NCI-H2196 (cell line): ENCODE results near the gene PINK1.
"Not testable (repeated sequence)": the region's sequence is repeated elsewhere in the genome, so short reads cannot be mapped to it uniquely, and the experiment has no call there.

ENCODE experiments used
- DNase-seq: peaks from one replicate; lab custom pipeline; 2025; ENCODE audit not compliant: unreplicated experiment; lab: John Stamatoyannopoulos, UW

The PINK1 gene

DNA sequence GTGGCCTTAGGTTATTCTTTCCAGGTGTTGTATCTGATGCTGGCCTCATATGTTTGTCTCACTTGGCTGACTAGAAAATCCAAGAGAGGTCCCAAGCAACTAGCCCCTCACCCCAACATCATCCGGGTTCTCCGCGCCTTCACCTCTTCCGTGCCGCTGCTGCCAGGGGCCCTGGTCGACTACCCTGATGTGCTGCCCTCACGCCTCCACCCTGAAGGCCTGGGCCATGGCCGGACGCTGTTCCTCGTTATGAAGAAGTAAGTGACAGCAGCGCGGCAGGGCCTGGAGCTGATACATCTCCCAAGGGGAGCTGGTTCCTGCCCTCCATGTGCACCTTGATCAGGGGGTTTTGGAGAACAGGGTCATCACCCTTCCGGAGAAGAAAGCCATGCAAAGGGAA, 11.2 kb downstream of the PINK1 start:
- no peak for DNase-seq

DNA sequence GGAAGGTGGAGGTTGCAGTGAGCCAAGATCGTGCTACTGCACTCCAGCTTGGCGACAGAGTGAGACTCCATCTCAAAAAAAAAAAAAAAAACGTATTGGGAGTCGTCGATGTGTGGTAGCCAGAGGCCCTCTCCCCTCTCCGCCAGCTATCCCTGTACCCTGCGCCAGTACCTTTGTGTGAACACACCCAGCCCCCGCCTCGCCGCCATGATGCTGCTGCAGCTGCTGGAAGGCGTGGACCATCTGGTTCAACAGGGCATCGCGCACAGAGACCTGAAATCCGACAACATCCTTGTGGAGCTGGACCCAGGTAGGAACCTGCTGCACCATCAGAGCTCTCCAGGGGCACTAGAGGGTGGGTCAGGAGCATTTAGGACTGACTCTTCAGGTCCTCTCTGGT, 12.2 kb downstream of the PINK1 start:
- DNase-seq: no peak

DNA sequence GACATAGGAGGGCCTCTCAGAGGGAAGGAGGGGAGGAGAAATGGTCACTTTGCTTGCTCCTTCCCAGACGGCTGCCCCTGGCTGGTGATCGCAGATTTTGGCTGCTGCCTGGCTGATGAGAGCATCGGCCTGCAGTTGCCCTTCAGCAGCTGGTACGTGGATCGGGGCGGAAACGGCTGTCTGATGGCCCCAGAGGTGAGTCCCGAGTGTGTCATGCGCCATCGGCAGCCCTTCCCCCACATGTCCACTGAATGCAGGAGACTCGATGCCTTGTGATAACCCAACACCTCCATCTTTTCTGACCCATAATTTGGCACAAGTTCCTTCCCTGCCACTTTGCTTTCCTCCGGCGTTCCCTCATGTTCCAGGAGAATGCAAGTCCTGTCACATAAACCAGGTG, 15.2 kb downstream of the PINK1 start:
- no peak for DNase-seq

DNA sequence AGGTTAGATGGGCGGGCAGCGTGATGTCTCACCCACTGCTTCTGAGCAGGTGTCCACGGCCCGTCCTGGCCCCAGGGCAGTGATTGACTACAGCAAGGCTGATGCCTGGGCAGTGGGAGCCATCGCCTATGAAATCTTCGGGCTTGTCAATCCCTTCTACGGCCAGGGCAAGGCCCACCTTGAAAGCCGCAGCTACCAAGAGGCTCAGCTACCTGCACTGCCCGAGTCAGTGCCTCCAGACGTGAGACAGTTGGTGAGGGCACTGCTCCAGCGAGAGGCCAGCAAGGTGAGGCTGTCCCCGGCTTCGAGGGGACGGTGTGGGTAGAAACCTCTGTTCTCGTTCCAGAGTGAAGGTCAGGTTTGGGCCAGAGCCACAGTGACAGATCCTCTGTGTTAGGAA, 15.7 kb downstream of the PINK1 start:
- DNase-seq: no peak

DNA sequence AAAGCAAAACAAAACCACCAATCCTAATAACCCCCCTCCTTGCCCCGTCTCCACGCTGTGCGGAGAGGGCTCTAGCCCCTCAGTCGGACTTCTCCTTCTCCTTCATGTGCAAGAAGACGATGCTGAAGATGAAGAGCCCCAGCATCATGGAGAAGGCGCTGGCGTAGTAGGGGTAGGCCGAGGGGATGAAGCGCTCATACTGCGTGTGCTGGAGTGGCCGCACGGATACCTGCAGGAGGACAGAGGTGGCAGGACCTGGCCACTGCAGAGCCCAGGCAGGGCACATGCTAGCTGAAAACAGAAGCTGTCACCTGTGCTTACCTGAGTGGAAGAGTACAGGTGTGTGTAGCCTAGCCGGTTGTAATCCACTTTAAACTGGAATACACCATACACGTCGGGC, 19.0 kb downstream of the PINK1 start:
- DNase-seq: no peak

GRCh38 chr1:20654104-20654690, 20.9 kb downstream of the PINK1 start:
- no peak for DNase-seq

DNA sequence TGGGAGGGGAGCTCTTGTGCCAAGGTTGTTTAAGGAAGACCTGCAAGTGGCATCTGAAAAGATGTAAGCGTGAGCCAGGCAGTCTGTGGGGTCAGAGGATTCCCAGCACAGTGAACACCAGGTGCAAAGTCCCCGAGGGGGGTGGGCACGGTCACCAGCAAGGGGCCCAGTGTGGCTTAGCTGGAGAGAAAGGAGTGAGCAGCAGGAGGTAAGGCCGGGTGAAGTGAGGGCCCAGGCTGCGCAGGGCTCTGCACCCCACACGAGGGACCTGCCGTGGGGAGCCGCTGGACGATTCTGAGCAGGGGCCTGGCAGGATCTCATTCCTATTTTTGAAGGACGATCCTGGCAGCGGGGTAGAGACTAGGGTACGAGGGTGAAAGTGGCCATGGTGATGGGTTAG, 23.8 kb downstream of the PINK1 start:
- no peak for DNase-seq

DNA sequence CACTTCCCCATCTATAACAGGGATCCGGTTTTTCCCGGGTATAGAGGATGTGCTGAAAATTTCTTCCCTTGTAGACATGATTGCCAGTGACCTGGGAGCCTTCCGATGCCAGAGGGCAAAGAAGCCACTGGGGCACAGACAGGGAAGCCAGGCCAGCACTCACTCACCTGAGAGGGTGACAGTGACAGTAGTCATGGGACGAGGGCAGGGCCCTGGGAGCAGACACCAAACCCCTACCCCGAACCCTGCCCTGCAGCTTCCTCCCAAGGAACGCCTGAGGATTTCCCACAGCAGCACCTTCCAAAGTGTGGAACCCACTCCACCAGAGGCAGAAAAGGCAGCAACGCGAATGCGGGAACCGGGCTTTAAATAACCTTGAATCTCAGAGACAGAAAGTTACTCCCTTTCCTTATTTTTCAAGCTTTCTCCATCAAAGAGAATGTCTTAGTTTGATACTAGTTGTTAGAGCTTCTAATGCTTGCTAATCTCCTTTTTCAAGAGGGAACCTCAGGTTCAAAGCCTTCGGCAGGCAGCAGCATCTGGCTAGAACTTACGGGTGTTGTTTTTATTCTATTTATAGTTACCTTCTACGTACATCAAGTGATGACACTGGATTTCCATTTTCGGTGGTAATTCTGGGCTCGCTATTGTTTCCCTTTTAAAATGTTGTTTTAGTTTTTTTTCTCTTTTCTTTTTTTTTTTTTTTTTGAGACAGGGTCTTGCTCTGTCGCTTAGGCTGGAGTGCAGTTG, 25.1 kb downstream of the PINK1 start:
- DNase-seq: no peak

DNA sequence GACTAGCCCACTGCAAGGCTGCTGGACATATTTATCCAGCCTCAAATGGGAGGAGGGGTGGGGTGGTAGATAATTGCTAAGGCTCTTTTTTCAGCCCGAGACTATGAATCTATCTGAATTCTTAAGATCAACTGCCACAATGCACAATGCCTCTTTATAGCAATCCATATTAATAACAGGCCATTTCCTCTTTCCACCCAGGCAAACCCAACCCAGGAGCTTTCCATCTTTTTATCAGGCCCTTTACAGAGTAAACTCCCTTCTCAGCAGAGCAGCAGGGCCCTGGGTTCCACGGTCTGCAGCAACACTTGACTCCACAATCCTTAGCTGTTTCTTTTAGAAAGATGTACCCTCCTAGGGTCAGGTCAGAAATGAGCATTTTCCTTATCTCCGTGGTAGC, 27.1 kb downstream of the PINK1 start:
- no peak for DNase-seq

GRCh38 chr1:20660847-20661206, 27.6 kb downstream of the PINK1 start:
- DNase-seq: no peak

DNA sequence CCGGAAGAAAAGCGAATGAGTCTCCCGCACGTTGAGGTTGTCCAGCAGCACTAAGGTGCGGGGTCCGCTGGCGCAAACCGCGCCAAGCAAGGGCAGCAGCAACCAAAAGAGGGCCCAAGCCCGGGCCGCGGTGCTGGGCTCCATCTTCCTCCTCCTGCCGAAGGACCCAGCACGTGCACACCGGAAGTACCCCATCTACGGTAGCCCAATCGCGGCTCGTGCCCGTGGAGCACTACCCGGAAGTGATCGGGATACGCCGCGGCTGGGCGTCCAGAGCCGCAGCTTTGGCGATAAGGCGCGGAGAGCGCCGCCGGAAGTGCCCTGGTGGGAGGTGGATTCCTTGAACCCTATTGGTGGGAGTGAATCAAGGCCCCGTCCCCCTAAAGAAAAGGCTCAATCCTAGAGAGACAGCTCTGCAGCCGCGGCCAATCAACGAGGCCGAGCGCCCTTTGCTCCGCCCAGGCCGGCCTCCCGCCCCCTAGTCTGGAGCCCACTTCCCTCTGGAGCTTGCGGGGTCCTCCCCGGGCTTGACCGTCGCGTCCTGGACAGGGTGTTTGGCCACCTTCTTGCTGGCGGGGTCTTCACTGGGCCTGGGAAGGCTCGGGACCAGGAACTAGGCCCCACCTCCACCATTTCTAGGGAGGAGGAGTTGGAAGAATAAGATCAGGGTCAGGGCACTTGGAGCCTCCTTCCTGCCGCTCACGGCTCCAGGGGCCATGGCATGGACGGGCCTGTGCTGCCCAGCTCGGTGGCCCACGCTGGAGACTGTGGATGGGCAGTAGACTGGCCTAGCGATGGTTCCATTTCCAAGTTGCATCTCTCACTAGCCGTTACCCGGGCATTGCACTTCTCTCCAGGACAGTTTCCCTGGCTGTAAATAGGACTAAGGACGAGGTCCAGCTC, 28.2 kb downstream of the PINK1 start, which contains the start of gene DDOST:
TSS of gene DDOST (minus strand) at position 163 of the 903 bp plus-strand sequence. CDS start at position 144, 19 bp downstream.
- DNase-seq: peak; percentile 98

DNA sequence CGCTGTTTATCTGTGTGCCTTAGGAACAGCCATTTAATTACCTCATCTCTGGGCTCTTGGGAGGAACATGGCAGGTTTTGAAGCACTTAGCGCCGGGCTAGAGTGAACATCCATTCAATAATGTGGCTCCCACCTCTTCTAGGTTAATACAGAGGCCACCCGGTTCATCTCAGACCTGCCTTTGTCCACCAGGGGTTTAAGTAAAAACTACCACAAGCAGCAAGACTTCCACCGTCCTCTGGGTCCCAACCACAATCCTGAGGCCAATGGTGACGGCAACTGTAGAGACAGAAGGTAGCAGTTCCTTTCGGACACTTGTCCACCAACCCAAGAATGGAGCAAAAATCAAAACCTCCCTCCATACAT, 28.8 kb downstream of the PINK1 start:
- no peak for DNase-seq

DNA sequence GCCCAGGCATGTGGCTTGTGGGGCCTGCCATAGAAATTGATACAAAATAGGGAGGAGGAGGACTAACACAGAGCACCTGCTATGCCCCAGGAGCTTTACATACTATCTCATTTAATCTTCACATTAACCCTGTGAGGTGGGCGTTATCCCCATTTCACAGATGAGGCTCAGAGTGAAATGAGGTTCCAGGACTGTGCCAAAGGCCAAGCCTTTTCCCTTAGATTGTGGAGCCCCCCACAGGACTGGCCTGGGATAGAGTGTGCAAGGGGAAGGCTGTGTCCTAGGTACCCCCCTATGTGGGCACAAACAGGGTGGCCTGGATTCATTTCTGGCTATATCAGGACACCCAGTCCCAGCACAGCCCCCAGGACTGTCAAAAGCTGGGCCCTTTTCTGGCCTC, 30.1 kb downstream of the PINK1 start:
- no peak for DNase-seq

DNA sequence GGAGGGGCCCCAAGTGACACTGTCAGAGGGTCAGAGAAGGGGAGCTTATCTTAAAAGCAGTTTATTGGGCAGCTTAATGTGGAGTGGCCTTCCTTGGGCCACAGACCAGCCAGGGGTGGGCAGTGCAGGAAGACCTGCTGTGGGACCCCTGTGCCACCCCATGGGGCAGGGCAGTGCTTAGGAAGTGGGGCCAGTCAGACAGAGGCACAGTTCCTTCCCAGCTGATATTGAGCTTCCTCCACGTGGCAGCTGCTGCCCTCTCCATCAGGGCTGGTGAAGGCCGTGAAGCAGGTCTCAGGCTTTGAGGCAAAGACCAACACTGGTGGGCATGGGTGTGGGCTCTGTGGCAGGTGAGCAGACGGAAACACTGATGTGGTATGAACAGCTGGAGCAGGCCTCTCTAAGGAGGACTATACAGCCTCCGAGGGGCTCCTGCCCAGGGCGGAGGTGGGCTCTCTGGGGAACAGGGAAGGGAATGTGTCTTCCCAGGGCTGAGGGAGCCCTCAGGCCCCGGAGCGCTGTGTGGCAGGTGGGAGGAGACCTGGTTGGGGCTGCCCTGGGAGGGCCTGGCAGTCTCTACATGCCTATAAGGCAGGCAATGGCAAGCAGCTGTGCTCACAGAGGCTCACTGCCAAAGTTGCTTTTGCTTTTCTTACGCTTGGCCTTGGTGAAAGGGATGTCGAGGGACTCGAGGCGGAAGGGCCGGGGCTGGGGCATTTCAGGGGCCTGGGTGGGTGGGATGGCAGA, 30.9 kb downstream of the PINK1 start:
- no peak for DNase-seq

DNA sequence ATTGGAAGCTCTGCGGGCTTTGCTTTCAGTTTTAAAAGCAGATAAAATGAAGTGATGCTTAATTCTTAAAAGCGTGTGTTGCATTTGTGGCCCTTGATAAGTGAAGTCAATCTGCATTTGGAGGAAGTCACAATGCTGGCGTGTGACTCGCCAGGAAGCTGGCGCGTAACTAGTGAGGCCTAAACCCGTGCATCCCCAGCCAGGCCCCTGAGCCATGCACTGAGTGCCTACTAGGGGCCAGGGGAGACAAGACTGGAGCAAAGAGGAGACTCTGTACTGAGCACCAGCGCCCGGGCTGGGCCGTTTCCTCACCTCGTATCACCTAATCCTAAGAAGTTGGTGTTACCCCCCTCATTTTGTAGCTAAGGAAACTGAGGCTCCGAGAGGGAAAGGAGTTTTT, 32.5 kb downstream of the PINK1 start:
- DNase-seq: no peak

DNA sequence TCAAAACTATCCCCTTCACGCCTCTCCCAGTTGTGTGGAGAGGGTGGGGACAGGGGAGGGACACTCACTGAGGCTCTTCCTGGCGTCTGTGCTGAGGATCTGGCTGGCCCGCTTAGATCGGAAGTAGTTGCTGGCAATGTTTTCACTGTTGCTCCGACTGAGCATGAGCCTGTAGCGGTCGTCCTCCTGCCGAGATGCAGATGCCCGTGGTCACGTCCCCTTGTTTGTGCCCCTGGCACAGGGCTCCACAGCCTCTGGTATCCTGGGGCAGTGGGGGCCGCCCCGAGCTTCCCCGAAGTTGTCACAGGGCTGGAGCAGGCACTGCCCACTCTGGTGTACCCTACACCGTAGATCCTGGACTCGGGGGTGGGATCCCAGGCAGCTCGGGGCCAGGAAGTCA, 32.9 kb downstream of the PINK1 start:
- DNase-seq: no peak

- DNase-seq: no peak
Observed at GRCh38 chr1:20666804-20667203, 33.5 kb downstream of the PINK1 start.

- no peak for DNase-seq
Observed at GRCh38 chr1:20668581-20668980, 35.3 kb downstream of the PINK1 start.

DNA sequence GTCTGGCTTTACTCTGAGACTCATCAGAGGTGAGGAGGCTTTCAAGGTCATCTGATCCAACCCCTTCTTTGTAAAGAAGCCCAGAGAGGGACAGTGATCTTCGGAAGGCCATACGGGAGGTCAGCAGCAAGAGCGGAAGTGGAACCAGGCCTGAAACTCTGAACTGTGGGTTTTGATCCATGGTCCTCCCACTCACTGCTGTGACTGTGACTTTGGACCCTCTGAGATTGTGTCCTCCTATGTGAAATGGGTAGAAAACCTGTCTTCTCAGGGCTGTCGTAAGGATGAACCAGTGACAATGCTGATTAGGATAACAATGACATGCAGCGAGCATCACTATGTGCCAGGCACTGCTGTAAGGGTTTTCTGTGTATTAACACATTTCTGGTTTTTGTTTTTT, 37.7 kb downstream of the PINK1 start:
- no peak for DNase-seq

DNA sequence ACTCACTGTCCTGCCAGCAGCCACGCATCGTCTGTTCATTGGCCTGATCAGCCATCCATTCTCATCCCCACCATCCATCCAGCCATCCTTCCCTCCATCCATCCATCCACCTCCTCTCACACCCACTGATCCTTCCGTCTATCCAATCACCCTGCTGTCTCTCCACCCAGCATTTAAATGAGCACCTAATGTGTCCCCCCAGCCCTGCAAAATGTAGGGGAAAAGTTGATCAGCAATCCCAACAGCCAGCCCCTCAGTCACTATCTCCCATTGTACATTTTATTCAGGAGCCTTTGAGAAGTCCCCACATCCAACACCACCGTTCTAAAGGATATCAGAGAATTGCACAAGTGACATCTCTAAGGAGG, 39.0 kb downstream of the PINK1 start:
- DNase-seq: no peak

DNA sequence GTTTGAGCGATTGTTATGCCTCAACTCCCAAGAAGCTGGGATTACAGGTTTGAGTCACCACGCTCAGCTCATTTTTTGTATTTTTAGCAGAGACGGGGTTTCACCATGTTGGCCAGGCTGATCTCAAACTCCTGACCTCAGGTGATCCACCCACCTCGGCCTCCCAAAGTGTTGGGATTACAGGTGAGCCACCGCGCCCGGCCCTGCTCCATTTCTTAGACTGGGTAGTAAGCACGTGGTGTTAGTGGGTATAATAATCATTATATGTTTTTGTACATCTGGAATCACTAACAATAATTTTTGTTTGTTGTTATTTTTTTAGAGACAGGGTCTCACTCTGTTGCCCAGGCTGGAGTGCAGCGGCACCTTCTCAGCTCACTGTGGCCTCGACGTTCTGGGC, 40.4 kb downstream of the PINK1 start:
- DNase-seq: not testable (repeated sequence)
